ENCODE results near the gene NFAT5. TPM values are rescaled to one million over a fixed set of nuclear protein-coding genes. Genes with fewer than 3 reads are reported as not detected.
A peak's percentile ranks its signal among the peaks of the same experiment; 100 is the strongest.

Gene NFAT5
- total RNA-seq, 1 experiment from 2014 or later, result 21.0 TPM

GRCh38 chr16:69724981-69725479 is 159.3 kb downstream of the NFAT5 start:
- H3K9ac ChIP-seq (ENCODE audit: extremely low read depth, insufficient read length, low read length), result peak overlapping the region; percentile 9
- WGBS (ENCODE audit: extremely low coverage, insufficient read length, low lambda C conversion rate), result no CpG with 5 or more reads among the region's 6 CpGs

More at GRCh38 chr16:69724981-69725479, 159.3 kb downstream of the NFAT5 start:
- TF ChIP-seq CTCF (conservative IDR thresholded peaks at IDR 0.05), result no peak
- Histone ChIP-seq H4K8ac (replicated peaks; ENCODE audit: insufficient read length, low read depth, low read length) (no peak overlapping the region), H2BK5ac (ENCODE audit: insufficient read length, low read length) (no peak overlapping the region), H3K9me3 (ENCODE audit: control insufficient read depth, low read depth, low read length) (no peaks in the 10 kb centered on the region), H3K79me2 (ENCODE audit: insufficient read depth, low read length) (peaks cover 2% of the 10 kb centered on the region; the same call in 1 of the 2 replicates), H2BK20ac (ENCODE audit: low read depth, low read length, poor library complexity, severe bottlenecking) (no peak overlapping the region), H3T11ph (ENCODE audit: low read length) (no peak overlapping the region), H3K79me1 (ENCODE audit: insufficient read depth, low read depth, low read length, poor library complexity, severe bottlenecking) (no peaks in the 10 kb centered on the region), H2BK120ac (ENCODE audit: low read depth, low read length, poor library complexity, severe bottlenecking) (no peak overlapping the region), H3K4ac (ENCODE audit: low read depth, low read length) (no peak overlapping the region), H2BK15ac (ENCODE audit: low read depth, low read length) (no peak overlapping the region), H3K27ac (ENCODE audit: insufficient read length, low read depth, low read length) (no peak overlapping the region), H4K91ac (ENCODE audit: insufficient read length, low read depth, low read length) (no peak overlapping the region), H4K20me1 (ENCODE audit: control insufficient read depth, insufficient read depth, insufficient read length) (no peaks in the 10 kb centered on the region), H3K56ac (ENCODE audit: insufficient read length, low read depth, low read length) (no peak overlapping the region), H3K23me2 (ENCODE audit: insufficient read length, low read depth, low read length, poor library complexity, severe bottlenecking) (peaks cover 12% of the 10 kb centered on the region), H3K27me3 (ENCODE audit: insufficient read depth, low read length) (no peaks in the 10 kb centered on the region), H3K18ac (ENCODE audit: insufficient read length, low read depth, low read length) (no peak overlapping the region), H2AFZ (ENCODE audit: low read length) (no peak overlapping the region), H2BK12ac (ENCODE audit: insufficient read length, low read depth, low read length) (no peak overlapping the region), H3K14ac (ENCODE audit: insufficient read depth, low read length) (no peak overlapping the region; the same call in 1 of the 2 replicates), H3K23ac (ENCODE audit: insufficient read length, low read depth, low read length) (no peak overlapping the region), H4K5ac (ENCODE audit: insufficient read length, low read depth, low read length) (no peak overlapping the region), H3K4me1 (ENCODE audit: insufficient read depth, low read length) (no peaks in the 10 kb centered on the region; the same call in 1 of the 2 replicates), H3K4me2 (ENCODE audit: insufficient read depth, insufficient read length, low read length) (peak overlapping the region; percentile 78), H2AK5ac (ENCODE audit: insufficient read length, low read length) (no peak overlapping the region)
- H3K4me1 Mint-ChIP-seq, result peaks cover 32 to 43% of the 10 kb centered on the region in 2 experiments
- H3K36me3 Mint-ChIP-seq (ENCODE audit: insufficient read depth in 1 of 3, low read depth in 3 of 3), result peaks cover 0 to 10% (median 5%) of the 10 kb centered on the region in 3 experiments; a peak in 5 of 7 replicates
- peak overlapping the region; percentile 81 to 91 for H3K4me3 Mint-ChIP-seq
- no peak for DNase-seq
- peak overlapping the region in 2 of 3 experiments; percentile 84 to 88; a peak in 3 of 7 replicates for H3K27ac Mint-ChIP-seq
- no peaks in the 10 kb centered on the region for H3K27me3 Mint-ChIP-seq (ENCODE audit: low read depth)
- H3K9me3 Mint-ChIP-seq, result no peaks in the 10 kb centered on the region; a peak in 1 of 5 replicates

Measured in H9 (cell line).